COLO668 (cell line): ENCODE results near the gene ZDHHC11B.
"Not testable (repeated sequence)": the region's sequence is repeated elsewhere in the genome, so short reads cannot be mapped to it uniquely, and the experiment has no call there.

Experiments
- DNase-seq: peaks from one replicate; lab custom pipeline; 2025; ENCODE audit not compliant: unreplicated experiment; lab: John Stamatoyannopoulos, UW

Gene ZDHHC11B

GRCh38 chr5:785181-785705, 714 bp upstream of the ZDHHC11B start:
- peak; percentile 62 for DNase-seq

DNA sequence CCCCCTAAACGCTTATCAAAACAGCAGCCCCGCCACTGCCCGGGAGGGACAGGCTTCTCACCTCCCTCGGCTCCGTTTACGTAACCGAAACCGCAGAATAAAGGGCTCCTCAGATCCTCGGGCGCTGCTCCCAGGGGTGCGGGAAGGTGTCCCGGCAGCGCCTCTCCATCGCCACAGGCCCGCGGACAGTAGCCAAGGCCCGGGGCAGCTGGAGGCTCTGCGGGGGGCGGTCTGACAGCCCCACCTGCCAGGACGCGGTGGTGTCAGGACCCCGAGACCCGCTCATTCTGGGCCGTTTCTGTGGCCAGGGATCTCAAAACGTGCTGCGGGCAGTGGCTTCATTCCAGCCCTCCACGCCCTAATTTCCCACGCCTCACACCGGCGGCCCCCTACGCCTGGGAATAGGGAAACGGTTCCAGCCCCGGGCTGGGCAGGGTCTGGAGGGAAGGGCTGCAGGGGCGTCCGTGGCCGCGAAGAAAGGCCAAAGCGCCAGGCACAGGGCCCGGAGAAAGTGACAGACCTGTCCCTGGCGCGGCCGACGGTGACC, 575 bp downstream of the ZDHHC11B start:
- DNase-seq, result peak; percentile 57

- DNase-seq, result peak; percentile 56
Observed at GRCh38 chr5:783049-783802, 1.3 kb downstream of the ZDHHC11B start.

DNA sequence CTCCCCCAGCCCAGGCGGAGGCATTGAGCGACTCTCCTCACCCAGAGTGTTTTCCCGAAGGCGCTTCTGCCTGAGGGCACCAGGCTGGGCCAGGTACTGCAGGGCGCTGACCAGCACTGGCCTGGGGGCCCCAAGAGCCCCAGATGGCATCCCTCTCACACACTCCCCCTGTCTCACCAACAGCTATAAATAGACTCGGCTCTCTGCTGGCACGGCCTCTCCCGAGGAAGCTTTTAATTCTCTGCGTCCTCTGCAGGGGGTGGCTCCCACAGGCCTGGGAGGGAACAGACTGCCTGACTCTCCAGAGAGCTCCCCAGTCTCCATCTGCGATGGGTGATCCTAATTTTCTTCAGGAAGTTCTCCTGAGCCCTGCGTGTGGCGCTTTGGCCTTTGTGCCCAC, 2.2 kb downstream of the ZDHHC11B start:
- DNase-seq, result not testable (repeated sequence)

DNA sequence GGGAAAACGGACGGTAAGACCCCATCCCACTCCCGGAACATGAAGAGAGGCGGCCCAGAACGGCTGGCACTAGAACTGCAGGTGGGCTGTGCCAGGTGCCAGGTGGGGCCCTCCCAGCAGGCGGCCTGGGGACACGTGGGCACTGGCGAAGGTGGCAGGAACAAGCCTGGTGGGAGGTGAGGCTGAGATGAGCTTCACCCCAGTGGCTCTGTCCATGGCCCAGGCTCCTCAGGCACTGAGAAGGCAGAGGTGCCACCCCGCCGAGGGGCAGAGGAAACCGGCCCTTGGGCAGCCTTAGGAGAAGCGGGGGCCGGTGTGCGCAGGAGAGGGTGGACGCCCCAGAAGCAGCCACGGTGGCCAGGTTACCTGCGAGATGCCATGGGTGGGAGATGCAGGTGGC, 4.0 kb downstream of the ZDHHC11B start:
- not testable (repeated sequence) for DNase-seq

- DNase-seq, result not testable (repeated sequence)
Observed at GRCh38 chr5:778967-779366, 5.6 kb downstream of the ZDHHC11B start.

DNA sequence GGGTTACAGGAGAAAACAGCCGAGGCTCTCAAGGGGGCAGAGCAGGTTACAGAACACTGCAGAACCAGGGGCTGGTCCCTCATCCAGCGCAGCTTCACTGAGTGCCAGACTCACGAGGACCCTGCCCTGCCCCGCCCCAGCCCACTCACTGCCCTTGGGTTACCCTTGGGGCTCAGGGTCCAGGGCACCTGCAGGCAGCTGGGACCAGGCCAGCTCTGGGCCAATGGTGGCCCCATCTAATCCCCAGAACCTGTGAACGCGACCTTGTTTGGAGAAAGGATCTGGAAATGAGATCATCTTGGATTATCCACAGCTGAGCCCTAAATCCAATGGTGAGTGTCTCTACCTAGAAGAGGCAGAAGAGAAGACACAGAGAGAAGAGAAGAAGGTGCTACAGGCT, 6.1 kb downstream of the ZDHHC11B start:
- not testable (repeated sequence) for DNase-seq

- no peak for DNase-seq
Observed at GRCh38 chr5:777756-778161, 6.8 kb downstream of the ZDHHC11B start.

- no peak for DNase-seq
Observed at GRCh38 chr5:776862-777711, 7.4 kb downstream of the ZDHHC11B start.

DNA sequence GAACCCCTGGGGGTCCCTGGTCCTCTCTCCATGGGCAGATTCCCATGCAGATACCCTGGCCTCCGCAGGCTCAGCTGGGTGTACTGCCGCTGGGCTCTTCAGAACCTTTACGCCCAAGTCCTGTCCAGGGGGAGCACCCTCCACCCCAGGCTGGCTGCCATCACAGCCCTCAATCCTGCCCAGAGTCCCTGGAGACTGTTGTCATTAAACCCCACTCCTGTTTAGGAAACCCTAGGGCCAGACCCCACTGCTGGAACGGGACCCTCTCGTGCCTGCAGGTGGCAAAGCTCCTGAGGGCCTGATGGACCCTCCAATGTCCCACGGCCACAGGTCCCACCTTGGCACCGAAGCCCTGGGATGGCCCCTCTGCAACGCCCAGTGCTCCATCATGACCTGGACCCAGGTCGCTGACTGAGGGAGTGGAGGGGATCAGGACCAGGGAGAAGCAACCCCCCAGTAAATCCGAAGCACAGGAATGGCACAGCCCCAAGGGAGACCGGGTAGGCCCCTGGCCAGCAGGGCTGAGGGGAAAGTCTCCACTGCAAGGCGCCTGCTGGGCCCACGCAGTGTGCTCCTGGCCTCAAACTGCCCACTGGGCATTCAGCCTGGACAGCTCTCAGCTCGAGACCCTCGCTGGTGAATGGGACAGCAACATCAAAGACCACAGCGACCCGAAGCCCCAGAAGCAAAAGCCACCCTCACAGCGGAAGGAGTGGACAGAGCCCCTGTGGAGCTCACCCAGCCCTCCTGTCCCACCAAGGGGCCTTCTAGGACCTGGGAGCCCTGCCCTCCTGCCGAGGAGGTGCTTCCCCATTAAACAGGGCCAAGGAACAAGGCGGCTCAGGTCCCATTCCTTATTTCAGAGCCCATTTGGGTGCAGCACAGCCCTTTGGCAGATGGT, 8.3 kb downstream of the ZDHHC11B start:
- no peak for DNase-seq

DNA sequence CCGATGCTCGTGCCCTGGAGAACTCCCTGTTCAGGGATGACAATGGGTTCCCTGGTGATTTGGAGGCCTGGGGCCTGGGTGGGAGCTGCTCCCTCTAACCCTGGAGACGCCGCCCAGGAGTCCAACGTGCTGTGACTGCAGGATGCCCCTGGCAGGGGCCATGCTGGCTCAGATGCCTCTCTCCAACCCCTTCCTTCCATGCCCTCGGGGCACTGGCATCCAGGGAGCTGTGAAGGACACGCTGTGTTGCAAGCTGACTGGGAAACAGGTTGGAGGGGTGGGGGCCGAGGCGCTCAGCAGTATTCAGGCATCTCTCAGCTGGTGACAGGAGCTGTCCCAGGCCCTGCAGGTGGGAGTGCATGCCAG, 9.0 kb downstream of the ZDHHC11B start:
- not testable (repeated sequence) for DNase-seq

DNA sequence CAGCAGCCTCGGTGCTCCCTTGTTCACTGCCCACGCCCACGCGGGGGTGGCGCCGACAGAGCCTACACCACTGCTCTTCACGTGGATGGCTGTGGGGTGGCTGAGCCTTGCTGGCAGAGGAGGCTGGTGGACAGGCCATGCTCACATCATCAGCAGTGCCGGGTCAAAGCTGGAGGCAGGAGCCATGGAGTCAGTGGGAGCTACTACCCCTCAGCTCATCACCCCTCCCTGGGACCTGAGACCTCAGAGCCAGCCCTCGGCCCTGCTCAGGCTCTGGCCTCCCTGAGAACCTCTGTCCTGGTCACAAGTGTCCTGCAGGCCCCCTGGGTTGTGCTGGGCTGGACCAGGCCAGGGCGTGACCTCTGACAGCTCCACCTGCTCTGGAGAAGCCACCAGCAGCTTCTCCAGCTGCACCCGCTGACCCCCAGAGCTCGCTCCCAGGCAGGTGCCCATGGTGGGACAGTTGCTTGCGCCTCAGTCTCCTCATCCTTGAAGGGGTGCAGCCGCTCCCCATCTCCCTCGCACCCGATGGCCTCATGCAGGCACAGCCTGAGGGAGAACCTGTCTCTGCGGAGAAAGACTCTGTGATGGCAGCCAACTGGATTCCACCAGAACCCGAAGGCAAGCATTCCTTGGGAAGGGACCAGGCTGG, 9.5 kb downstream of the ZDHHC11B start:
- DNase-seq, result not testable (repeated sequence)

GRCh38 chr5:774304-774703, 10.2 kb downstream of the ZDHHC11B start:
- DNase-seq, result not testable (repeated sequence)

GRCh38 chr5:773517-774264, 10.8 kb downstream of the ZDHHC11B start:
- DNase-seq, result no peak

GRCh38 chr5:772931-773330, 11.6 kb downstream of the ZDHHC11B start:
- not testable (repeated sequence) for DNase-seq

GRCh38 chr5:772547-772890, 12.0 kb downstream of the ZDHHC11B start:
- not testable (repeated sequence) for DNase-seq

DNA sequence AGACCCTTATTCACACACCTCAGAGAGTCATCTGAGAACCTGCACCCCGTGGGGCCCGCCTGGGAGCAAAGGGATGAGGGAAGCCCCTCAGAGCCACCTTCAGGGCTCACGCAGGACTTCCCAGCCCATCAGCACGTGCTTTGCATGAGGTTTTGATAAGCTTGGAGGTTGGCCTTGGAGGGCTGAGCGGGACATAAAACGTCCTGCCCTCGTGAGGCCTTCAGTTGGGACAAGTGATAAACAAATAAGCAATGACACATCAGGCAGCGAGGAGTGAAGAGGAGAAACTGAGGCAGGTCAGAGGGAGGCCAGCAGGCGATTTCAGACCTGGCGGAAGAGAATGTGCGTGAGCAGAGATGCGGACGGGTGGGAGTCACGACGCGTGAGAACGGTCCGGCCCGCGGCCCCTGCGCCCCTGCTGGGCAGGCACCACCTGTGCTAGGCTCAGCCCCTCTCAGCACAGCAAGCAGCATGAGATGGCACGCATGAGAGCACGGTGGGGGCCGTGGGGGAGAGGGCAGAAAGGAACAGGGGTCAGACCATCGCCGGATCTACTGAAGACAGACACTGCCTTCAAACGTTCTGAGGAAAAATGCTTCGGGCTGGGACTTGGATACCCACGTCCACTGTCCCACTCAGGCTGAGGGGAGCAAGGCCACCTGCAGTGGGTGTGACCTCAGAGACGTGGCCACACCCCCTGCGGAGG, 12.5 kb downstream of the ZDHHC11B start:
- DNase-seq, result not testable (repeated sequence)

- not testable (repeated sequence) for DNase-seq
Observed at GRCh38 chr5:771087-771781, 13.3 kb downstream of the ZDHHC11B start.
